Parathyroid adenoma (tissue), 2 donors: ENCODE measurements around the gene ST8SIA2.

ENCODE experiments used
- H2AFZ ChIP-seq: fragments of 300-600 bp; sonication (generic); one replicate; pipeline ENCODE4 v1.7.0; 2017; ENCODE audit warnings: antibody characterized with exemption, mild to moderate bottlenecking
- H3K27ac ChIP-seq: fragments of 300-600 bp; sonication (generic); one replicate; pipeline ENCODE4 v1.7.0; 2017
- H3K27me3 ChIP-seq: fragments of 300-600 bp; sonication (generic); one replicate; pipeline ENCODE4 v1.7.0; 2017; ENCODE audit warnings: low read length; ENCODE audit not compliant: control insufficient read depth, insufficient read depth
- H3K36me3 ChIP-seq: fragments of 300-600 bp; sonication (generic); one replicate; pipeline ENCODE4 v1.7.0; 2017; ENCODE audit warnings: low read length; ENCODE audit not compliant: control insufficient read depth, insufficient read depth
- H3K4me1 ChIP-seq: fragments of 300-600 bp; sonication (generic); one replicate; pipeline ENCODE4 v1.7.0; 2017; ENCODE audit warnings: control low read depth
- H3K4me2 ChIP-seq: fragments of 300-600 bp; sonication (generic); one replicate; pipeline ENCODE4 v1.7.0; 2017; ENCODE audit warnings: low read length
- H3K4me3 ChIP-seq: fragments of 300-600 bp; sonication (generic); one replicate; pipeline ENCODE4 v1.7.0; 2017; ENCODE audit warnings: low read depth, low read length
- H3K79me2 ChIP-seq: fragments of 300-600 bp; sonication (generic); one replicate; pipeline ENCODE4 v1.7.0; 2017; ENCODE audit warnings: control low read depth
- H3K9ac ChIP-seq: fragments of 300-600 bp; sonication (generic); one replicate; pipeline ENCODE4 v1.7.0; 2017; ENCODE audit warnings: mild to moderate bottlenecking
- H3K9me3 ChIP-seq: fragments of 300-600 bp; sonication (generic); one replicate; pipeline ENCODE4 v1.7.0; 2017; ENCODE audit warnings: low read length; ENCODE audit not compliant: control insufficient read depth
- TF ChIP-seq, protein P1 (sequence below): fragments of 300-600 bp; sonication (generic); IDR thresholded peaks from one replicate; pipeline ENCODE4 v1.7.0; 2017; ENCODE audit warnings: antibody characterized with exemption, mild to moderate bottlenecking
- donor health status: primary hyperparathyroidism.

Gene ST8SIA2

DNA sequence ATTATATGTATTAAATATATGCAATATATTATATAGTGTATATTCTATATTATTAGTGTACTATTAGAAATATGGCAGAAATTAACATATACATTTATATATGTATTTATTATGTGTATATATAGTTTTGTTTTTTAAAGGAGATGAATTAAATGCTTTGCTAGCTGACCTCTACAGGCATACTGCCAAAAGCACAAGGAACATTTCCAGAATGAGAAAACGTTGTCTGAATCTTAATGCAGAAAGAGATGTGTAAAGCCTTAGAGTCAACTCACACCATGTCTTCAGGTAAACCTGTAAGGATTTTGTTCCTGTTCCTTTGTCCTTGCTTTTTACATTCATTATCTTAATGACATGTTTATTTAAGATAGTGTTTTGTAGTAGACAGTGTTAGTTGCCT is 111.9 kb downstream of the ST8SIA2 start:
- Histone ChIP-seq H3K4me2 (no peak overlapping the region), H3K27ac (no peak overlapping the region), H3K9me3 (no peaks in the 10 kb centered on the region), H3K9ac (no peak overlapping the region), H3K79me2 (no peaks in the 10 kb centered on the region), H3K4me3 (no peak overlapping the region), H3K4me1 (no peaks in the 10 kb centered on the region), H3K36me3 (no peaks in the 10 kb centered on the region), H2AFZ (no peak overlapping the region), H3K27me3 (no peaks in the 10 kb centered on the region)
- TF ChIP-seq, protein P1, sequence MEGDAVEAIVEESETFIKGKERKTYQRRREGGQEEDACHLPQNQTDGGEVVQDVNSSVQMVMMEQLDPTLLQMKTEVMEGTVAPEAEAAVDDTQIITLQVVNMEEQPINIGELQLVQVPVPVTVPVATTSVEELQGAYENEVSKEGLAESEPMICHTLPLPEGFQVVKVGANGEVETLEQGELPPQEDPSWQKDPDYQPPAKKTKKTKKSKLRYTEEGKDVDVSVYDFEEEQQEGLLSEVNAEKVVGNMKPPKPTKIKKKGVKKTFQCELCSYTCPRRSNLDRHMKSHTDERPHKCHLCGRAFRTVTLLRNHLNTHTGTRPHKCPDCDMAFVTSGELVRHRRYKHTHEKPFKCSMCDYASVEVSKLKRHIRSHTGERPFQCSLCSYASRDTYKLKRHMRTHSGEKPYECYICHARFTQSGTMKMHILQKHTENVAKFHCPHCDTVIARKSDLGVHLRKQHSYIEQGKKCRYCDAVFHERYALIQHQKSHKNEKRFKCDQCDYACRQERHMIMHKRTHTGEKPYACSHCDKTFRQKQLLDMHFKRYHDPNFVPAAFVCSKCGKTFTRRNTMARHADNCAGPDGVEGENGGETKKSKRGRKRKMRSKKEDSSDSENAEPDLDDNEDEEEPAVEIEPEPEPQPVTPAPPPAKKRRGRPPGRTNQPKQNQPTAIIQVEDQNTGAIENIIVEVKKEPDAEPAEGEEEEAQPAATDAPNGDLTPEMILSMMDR, result no peak

DNA sequence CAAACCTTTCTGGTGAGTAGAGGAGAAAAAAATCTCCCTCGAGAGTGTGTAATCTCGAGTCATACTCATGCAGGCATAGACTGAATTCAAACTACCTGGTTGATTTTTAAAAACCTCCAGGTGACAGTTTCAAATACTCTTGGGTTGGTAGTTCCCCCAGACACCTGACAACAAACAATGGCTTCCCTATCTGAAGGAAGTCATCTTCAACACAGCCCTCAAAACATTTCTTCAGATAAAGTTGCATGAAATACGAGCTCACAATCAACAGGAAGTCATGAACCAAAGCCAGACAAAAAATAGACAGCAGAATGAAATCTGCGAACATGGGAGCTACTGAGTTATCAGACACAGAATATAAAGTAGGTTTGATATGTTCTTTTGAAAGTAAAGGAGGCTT is 112.8 kb downstream of the ST8SIA2 start:
- H2AFZ ChIP-seq, result no peak overlapping the region
- no peak overlapping the region for H3K4me3 ChIP-seq
- H3K9ac ChIP-seq, result no peak overlapping the region
- no peaks in the 10 kb centered on the region for H3K36me3 ChIP-seq
- H3K9me3 ChIP-seq, result no peaks in the 10 kb centered on the region
- no peaks in the 10 kb centered on the region for H3K79me2 ChIP-seq
- TF ChIP-seq, protein P1, result no peak
- no peak overlapping the region for H3K4me2 ChIP-seq
- H3K4me1 ChIP-seq, result no peaks in the 10 kb centered on the region
- no peak overlapping the region for H3K27ac ChIP-seq
- H3K27me3 ChIP-seq, result no peaks in the 10 kb centered on the region

GRCh38 chr15:92510163-92510882 is 116.6 kb downstream of the ST8SIA2 start:
- Histone ChIP-seq H3K27ac (no peak overlapping the region), H3K79me2 (no peaks in the 10 kb centered on the region), H3K27me3 (no peaks in the 10 kb centered on the region), H3K4me3 (no peak overlapping the region), H3K9ac (no peak overlapping the region), H2AFZ (no peak overlapping the region), H3K9me3 (no peaks in the 10 kb centered on the region), H3K4me2 (no peak overlapping the region), H3K4me1 (no peaks in the 10 kb centered on the region), H3K36me3 (no peaks in the 10 kb centered on the region)
- TF ChIP-seq, protein P1, result no peak
